Cardiac septum (tissue), 1 donor: ENCODE results near the gene TNKS1BP1. TPM values are rescaled to one million over a fixed set of nuclear protein-coding genes. Genes with fewer than 3 reads are reported as not detected.
"Not testable (repeated sequence)": the region's sequence is repeated elsewhere in the genome, so short reads cannot be mapped to it uniquely, and the experiment has no call there.

Source experiments
- DNase-seq: peaks from one replicate; pipeline ENCODE4 v3.0.0-alpha.2; 2020; ENCODE audit warnings: low spot score
- intact Hi-C: fragments of 100-400 bp; cut with DNase I; formaldehyde crosslinking; loops from one replicate; pipeline ENCODE4 v1.14.0; 2022
- total RNA-seq: library from RNA; stranded (reverse); fragmentation: NEBNext Ultra II Directional; extraction: Animal tissue kit (Norgen Biotek cat#: 25700); gene quantifications from one replicate; pipeline ENCODE4 v1.2.1, GENCODE V29; 2021
- donor health status: DM: no; HTN: no; CAD: no.

Gene TNKS1BP1
- total RNA-seq, 1 donor from 2014 or later = 36.2 TPM

DNA sequence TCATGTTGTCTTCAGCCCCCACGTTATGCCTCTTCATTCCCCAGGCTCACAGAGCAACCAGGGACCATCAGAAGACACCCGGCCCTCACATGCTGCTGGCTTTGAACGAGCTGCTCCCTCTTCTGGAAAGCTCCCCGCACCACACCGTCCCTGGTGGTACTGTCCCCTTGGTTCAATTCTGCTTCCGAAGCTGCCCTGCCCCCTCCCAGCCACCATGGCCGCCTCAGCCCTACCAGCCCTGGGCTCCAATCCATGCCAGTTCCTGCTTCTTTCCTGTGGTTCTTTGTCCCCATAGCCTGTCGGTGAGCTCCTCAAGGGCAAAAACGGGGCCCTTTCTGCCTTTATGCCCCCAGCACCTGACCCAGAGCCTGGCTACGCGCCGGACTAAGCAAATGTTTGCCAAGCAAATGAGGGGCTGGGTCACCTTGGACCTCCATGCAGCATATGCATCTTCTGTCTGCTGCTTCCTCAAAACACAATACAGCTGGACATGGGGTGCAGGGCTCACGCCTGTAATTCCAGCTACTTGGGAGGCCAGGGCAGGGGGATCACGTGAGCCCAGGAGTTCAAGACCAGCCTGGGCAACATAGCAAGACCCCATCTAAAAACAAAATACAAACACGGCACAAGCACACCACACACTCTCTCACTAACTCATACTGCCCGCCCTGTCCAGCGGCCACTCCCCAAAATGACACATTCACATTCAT is 21.3 kb downstream of the TNKS1BP1 start:
- intact Hi-C loops = no loop called here
- no peak for DNase-seq

- DNase-seq = no peak
- intact Hi-C loops = no loop called here
These were observed 22.3 kb downstream of the TNKS1BP1 start for GRCh38 chr11:57302489-57302888.

- intact Hi-C loops = no loop called here
- no peak for DNase-seq
These were observed 22.9 kb downstream of the TNKS1BP1 start for GRCh38 chr11:57301711-57302423.

GRCh38 chr11:57300785-57301184 is 24.0 kb downstream of the TNKS1BP1 start:
- DNase-seq = no peak
- intact Hi-C loops = no loop called here

GRCh38 chr11:57299150-57299737 is 25.5 kb downstream of the TNKS1BP1 start:
- no peak for DNase-seq
- intact Hi-C loops = no loop called here

GRCh38 chr11:57297221-57297620 is 27.5 kb downstream of the TNKS1BP1 start:
- intact Hi-C loops = no loop called here
- no peak for DNase-seq

DNA sequence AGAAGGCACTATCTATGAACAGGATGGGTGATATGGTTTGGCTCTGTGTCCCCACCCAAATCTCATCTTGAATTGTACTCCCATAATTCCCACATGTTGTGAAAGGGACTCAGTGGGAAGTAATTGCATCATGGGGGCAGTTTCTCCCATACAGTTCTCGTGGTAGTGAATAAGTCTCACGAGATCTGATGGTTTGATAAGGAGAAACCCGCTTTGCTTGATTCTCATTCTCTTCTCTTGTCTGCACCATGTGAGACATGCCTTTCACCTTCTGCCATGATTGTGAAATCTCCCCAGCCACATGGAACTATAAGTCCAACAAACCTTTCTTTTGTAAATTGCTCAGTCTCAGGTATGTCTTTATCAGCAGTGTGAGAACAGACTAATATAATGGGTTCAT is 28.5 kb downstream of the TNKS1BP1 start:
- DNase-seq, intact Hi-C loops: not testable (repeated sequence)

DNA sequence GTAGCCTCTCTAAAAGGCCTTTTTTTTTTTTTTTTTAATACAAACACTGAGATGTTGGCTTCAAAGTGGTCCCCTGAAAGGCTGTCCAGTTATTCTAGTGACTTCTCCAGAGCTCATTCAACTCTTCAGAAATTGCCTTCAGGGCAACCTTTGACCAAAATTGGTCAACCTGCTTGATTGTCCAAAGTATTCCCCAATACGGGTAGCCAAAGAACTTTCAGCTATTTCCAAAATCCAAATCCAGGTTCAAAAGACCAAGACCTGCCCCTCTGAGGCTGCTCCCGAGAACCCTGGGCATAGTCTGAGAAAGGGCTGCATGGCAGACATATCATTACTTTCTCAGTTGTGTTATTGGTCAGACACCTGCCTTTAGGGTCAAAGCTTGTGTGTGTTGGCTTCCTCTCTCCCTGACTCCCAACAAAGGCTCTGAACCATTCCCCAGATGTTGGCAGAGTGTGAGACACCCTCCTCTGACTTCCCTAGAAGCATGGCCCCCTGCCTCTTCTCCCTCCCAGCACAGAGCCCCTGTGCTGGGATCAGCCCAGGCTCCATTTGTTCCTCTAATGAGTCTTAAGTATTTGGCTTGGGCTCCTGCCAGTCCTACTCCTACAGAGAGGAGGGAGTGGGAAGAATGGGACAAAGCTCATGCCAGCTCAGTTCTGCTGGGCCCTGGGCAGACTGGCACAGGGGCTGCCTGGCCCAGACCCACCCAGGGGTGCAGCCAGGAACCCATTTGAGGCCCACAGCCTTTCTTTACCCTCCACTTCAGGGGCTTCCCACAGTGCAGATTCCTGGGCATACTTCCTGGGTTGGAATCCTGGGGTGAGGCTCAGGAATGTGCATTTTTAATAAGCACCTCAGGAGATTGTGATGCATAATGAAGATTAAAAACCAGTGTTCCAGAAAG is 30.3 kb downstream of the TNKS1BP1 start:
- DNase-seq = no peak
- intact Hi-C loops = no loop called here

DNA sequence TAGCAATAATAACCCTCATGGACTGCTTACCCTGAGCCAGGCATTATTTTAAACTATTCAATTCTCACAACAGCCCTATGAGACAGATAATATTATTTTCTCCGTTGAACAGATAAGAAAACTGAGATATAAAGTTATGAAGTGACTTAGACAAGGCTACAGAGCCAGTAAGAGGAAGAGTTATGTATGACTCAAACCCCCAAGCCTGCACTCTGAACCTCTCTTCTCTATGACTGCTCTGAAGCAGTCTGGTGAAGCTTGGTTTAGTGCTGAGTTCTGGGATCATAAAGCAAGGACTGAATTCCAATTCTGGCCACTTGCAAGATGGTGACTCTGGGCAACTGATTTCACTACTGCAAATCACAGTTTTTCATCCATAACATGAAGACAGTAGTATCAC is 34.5 kb downstream of the TNKS1BP1 start:
- DNase-seq = no peak
- intact Hi-C loops = no loop called here

GRCh38 chr11:57288771-57289579 is 35.8 kb downstream of the TNKS1BP1 start:
- intact Hi-C loops = no loop called here
- no peak for DNase-seq

DNA sequence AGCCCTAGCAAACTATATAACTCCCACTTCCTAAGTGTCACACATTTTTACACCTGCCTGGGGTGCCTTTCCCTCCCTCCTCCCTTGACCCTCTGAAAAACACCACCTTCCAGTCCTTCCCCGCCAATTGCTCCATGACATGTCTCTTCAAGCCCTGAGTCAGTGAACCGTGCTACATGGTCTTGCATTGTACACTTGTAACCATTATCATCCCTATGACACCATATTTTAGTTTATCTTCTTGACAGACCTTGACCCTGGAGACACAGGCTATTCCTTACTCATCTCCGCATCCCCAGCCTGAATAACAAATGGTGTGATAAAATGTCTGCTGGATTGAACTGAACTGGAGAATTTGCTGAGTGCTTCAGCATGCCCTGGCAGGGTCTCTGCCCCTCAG is 36.9 kb downstream of the TNKS1BP1 start:
- DNase-seq = no peak
- intact Hi-C loops = no loop called here

GRCh38 chr11:57283231-57283990 is 41.3 kb downstream of the TNKS1BP1 start:
- no peak for DNase-seq
- intact Hi-C loops = no loop called here

- DNase-seq, intact Hi-C loops: not testable (repeated sequence)
These were observed 43.2 kb downstream of the TNKS1BP1 start for GRCh38 chr11:57281546-57281945.

GRCh38 chr11:57279116-57279515 is 45.6 kb downstream of the TNKS1BP1 start:
- intact Hi-C loops = loop anchor here (5.0 kb wide), 1 partner anchor 43 kb away; the partner anchor contains the start of gene TNKS1BP1
- DNase-seq = no peak

DNA sequence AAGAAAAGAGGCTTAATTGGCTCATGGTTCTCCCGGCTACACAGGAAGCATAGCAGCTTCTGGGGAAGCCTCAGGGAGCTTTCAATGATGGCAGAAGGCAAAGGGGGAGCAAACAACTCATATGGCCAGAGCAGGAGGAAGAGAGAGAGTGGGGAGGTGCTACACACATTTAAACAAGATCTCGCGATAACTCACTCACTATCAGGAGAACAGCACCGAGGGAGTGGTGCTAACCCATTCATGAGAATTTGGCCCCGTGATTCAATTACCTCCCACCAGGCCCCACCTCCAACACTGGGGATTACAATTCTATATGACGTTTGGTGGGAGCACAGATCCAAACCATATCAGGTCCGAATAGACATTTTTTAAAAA is 46.0 kb downstream of the TNKS1BP1 start:
- intact Hi-C loops = loop anchor here (5.0 kb wide), 1 partner anchor 44 kb away; the partner anchor contains the start of gene TNKS1BP1
- DNase-seq = no peak

DNA sequence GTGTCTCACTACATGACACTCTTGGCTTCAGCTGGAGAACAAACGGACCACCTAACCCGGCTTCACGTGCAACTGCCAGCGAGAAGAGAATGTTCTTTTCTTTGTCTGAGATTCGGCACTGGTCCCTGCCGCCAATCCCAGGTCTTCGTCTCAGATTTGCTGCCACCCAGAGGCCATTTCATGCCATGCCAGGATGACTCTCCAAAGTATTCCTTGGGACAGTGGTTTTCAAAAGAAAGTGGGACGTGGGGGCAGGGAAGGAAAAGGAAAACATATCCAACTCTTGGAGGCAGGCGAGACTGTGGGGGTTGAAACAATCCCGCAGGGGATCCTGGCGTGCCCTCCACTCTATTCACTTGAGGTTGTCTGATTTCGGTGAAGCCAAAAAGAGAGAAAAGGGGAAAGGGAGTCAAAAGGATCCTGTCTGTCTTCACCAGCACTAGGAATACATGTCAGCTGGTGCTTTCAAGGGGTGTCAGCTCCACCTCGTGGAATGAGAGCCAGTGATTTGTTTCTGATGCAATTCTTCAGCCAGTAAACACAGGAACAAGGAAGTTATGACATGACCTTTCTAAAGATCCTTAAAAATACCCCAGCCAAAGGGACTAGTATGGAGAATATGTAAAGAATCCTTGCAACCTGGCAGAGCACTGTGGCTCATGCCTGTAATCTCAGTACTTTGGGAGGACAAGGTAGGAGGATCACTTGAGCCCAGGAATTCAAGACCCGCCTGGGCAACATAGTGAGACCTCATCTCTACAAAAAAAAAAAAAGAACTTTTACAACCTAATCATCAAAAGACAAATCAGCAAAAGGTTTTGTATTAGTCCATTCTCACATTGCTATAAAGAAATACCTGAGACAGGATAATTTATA is 46.7 kb downstream of the TNKS1BP1 start:
- intact Hi-C loops = loop anchor here (5.0 kb wide), 1 partner anchor 44 kb away; the partner anchor contains the start of gene TNKS1BP1
- no peak for DNase-seq
